Stimulated activated naive CD8-positive, alpha-beta T cell treated with anti-CD3 and anti-CD28 coated beads, Interleukin-15, amount 100 ng/mL, for 72 hours (primary cell): Measurements from ENCODE around the gene FLG2.
"Not testable (repeated sequence)": the region's sequence is repeated elsewhere in the genome, so short reads cannot be mapped to it uniquely, and the experiment has no call there.

Source experiments
- ATAC-seq: fragments of 150-1000 bp; cut with Tn5 transposase; 2 replicates; pipeline ENCODE4 v1.10.0; 2021; ENCODE audit warnings: mild to moderate bottlenecking, moderate library complexity
- DNase-seq, 2 donors: peaks; one replicate each; pipeline ENCODE4 v3.0.0; 2021 to 2022
- H3K27ac Mint-ChIP-seq, 2 donors: one replicate each; pipeline ENCODE4 v1.8.0; 2022; ENCODE audit warnings: mild to moderate bottlenecking in 2 of 2, mixed read lengths in 2 of 2, moderate library complexity in 2 of 2
- H3K27me3 Mint-ChIP-seq: one replicate; pipeline ENCODE4 v1.8.0; 2022; ENCODE audit warnings: mixed read lengths
- H3K4me1 Mint-ChIP-seq: one replicate; pipeline ENCODE4 v1.8.0; 2022; ENCODE audit warnings: mild to moderate bottlenecking, mixed read lengths
- H3K4me3 Mint-ChIP-seq, 2 donors: one replicate each; pipeline ENCODE4 v1.8.0; 2022; ENCODE audit warnings: mild to moderate bottlenecking in 2 of 2, mixed read lengths in 2 of 2, moderate library complexity in 1 of 2
- H3K9me3 Mint-ChIP-seq, 2 donors: one replicate each; pipeline ENCODE4 v1.8.0; 2022; ENCODE audit warnings: mixed read lengths in 2 of 2

The FLG2 gene

DNA sequence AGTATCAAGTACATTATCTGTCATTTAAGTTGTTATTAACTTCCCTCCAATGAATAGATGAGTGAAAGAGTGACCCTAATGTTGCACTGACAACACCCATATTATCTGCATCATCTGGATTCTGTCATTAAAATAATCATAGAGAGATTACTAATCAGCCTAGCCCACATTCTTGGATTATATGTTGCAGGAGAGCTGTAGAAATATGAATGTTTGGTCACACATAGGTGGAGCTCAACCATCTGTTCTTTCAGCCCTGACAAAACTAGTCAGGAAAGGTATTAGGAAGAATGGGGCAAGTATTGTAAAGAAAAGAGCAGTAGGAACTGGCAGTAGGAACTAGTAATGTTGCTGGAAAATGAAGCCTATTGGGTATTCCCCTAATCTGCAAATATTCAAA, 15.4 kb downstream of the FLG2 start:
- no peak for ATAC-seq

DNA sequence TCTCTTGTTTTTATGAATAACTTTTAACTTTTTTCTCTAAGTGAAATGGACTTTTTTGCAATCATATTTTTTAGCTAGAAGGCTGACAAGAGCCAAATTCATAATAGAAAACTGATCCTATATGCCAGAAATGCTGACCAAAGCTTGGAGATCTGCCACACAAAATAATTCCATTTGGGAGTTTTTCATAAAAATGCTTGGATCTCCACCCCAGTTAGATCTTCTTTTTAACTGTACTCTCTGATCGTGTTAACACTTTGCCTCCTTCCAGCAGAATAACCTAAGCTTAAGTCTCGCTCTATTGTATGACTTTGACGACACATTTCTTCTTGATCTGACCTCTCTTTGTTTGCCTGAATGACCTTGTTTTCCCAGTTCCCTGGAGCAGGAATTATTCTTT, 16.8 kb downstream of the FLG2 start:
- Mint-ChIP-seq H3K4me1 (peaks cover 9% of the 10 kb centered on the region), H3K4me3 (no peak overlapping the region), H3K9me3 (no peaks in the 10 kb centered on the region), H3K27me3 (peaks cover 35% of the 10 kb centered on the region), H3K27ac (no peak overlapping the region)
- no peak for ATAC-seq
- DNase-seq = no peak

More for the DNA sequence above, 15.4 kb downstream of the FLG2 start:
- Mint-ChIP-seq H3K4me1 (peaks cover 9% of the 10 kb centered on the region), H3K9me3 (no peaks in the 10 kb centered on the region), H3K4me3 (no peak overlapping the region), H3K27me3 (peaks cover 34% of the 10 kb centered on the region), H3K27ac (peak overlapping the region in 1 of 2 donors; percentile 27)
- no peak for DNase-seq

DNA sequence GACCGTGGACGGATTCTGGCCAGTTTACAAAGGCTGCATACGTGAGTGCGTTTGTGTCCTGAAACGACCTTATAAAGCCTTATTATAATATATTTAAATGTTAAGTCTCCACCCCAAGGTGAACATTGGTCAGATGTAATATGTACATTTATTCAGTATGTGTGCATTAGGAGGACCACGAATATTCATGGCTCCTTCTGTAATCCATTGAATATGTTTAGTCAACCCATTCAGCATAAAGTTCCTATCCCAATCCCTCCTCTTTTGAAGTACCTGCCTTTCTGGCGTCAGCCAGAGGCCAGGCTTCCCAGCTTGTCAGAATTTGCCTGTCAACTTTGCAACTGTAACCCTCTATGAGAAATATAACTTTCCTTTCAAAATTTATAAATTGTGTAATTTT, 24.4 kb downstream of the FLG2 start:
- Mint-ChIP-seq H3K9me3 (no peaks in the 10 kb centered on the region), H3K4me3 (no peak overlapping the region), H3K27me3 (peaks cover 16% of the 10 kb centered on the region), H3K27ac (no peak overlapping the region), H3K4me1 (no peaks in the 10 kb centered on the region)
- ATAC-seq (no peak), DNase-seq (no peak)

DNA sequence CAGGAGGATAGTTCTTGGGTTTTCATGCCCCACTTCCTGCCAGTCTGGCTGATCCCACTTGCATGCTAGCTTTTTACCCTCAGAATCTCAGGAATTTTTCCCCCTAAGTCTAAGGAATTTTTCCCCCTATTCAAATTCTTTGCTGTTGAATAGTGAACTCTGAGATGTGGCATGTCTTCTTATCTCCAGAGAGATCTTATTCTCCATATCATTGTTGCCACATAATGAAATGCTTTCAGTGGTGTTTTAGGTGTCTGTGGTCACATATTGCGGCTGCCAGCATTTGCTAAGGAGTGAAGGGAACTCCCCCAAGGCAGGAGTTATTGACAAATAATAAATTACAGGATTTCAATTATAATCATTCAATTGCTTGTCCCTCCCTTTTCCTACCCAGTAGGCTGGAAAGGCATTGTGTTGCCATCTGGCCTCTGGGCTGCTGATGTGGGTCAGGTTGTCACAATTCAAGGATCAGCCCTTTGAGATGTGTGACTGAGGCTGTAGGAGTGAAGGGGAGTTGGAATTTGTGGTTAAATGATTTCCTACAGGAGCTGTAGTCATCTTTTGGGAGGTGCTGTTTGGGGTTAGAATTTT, 30.9 kb downstream of the FLG2 start:
- Mint-ChIP-seq H3K4me3 (no peak overlapping the region), H3K9me3 (no peaks in the 10 kb centered on the region), H3K27me3 (no peaks in the 10 kb centered on the region), H3K4me1 (no peaks in the 10 kb centered on the region), H3K27ac (no peak overlapping the region)
- DNase-seq (no peak), ATAC-seq (no peak)

DNA sequence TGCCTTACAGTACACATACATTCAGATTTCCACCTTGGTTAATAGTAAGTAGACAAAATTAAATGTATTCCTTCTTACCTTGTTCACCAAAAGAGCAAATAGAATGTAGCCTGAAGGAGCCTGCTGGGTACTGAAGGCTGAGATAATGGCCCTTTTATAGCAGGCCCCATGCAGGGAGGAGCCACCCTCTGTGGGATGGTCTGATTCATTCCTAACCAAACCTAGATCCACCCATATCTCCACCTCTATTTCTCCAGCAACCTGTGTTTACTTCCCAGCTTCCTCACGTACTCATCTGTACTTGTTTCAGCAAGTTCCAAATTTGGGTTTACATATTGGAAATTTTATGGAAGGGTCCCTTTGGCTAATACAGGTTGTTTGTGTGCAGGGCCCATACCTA, 34.7 kb downstream of the FLG2 start, which contains the start of gene FLG:
Gene FLG, minus strand, starts transcription at position 129 of the 400 bp plus-strand sequence. CDS start 9,783 bp downstream, outside the sequence.
- H3K27me3 Mint-ChIP-seq = no peaks in the 10 kb centered on the region
- H3K27ac Mint-ChIP-seq = no peak within 1 kb of the TSS
- no peaks in the 10 kb centered on the region for H3K9me3 Mint-ChIP-seq
- H3K4me1 Mint-ChIP-seq = no peaks in the 10 kb centered on the region
- DNase-seq (no peak), ATAC-seq (no peak)
- no peak within 1 kb of the TSS for H3K4me3 Mint-ChIP-seq

DNA sequence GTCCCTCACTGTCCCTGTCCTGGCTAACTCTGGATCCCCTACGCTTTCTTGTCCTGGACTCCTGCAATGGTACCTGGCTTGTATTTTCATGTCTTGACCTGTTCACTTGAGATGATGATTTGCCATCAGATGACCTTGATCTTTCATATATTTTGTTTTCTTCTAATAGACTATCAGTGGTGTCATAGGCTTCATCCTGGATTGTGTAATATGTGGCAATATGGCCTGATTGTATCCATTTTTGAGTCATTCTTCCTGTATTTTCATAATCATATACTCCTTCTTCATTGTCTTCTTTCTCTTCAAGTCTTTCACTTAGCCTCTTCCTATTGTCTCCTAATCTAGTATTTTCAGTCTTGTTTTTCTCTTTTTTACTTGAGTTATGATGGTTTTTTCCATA, 45.8 kb downstream of the FLG2 start:
- Mint-ChIP-seq H3K9me3 (peaks cover 17 to 37% of the 10 kb centered on the region in 2 donors), H3K27me3 (no peaks in the 10 kb centered on the region), H3K27ac (no peak overlapping the region), H3K4me1 (no peaks in the 10 kb centered on the region), H3K4me3 (no peak overlapping the region)
- ATAC-seq (no peak), DNase-seq (no peak)

DNA sequence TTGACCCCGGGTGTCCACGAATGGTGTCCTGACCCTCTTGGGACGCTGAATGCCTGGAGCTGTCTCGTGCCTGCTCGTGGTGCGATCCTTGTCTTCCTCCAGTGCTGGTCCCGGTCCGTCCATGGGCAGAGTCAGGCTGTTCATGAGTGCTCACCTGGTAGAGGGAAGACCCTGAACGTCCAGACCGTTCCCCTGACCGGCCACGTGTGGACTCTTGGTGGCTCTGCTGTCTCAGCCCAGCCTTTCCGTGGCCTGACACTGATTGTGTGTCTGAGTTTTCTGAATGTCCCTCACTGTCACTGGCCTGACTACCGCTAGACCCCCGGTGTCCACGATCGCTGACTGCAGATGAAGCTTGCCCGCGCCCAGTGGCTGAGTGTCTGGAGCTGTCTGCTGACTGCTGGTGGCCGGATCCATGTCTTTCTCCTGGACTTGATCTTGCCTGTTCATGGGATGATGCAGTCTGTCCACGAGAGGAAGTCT, 46.4 kb downstream of the FLG2 start:
- H3K27me3 Mint-ChIP-seq = no peaks in the 10 kb centered on the region
- H3K9me3 Mint-ChIP-seq = peaks cover 22 to 43% of the 10 kb centered on the region in 2 donors
- H3K4me1 Mint-ChIP-seq = no peaks in the 10 kb centered on the region
- H3K4me3 Mint-ChIP-seq = no peak overlapping the region
- no peak for ATAC-seq
- no peak overlapping the region for H3K27ac Mint-ChIP-seq
- no peak for DNase-seq

DNA sequence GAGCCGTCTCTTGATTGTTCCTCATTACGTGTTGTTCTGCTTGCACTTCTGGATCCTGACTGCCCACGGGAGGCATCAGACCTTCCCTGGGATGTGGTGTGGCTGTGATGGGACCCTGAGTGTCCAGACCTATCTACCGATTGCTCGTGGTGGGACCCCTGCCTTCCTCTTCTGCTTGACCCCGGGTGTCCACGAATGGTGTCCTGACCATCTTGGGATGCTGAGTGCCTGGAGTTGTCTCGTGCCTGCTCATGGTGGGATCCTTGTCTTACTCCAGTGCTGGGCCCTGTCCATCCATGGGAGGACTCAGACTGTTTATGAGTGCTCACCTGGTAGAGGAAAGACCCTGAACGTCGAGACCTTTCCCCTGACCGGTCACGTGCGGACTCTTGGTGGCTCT, 47.6 kb downstream of the FLG2 start:
- Mint-ChIP-seq H3K9me3 (peaks cover 23 to 55% of the 10 kb centered on the region in 2 donors), H3K27ac (peak overlapping the region in 1 of 2 donors; percentile 80)
- not testable (repeated sequence) for DNase-seq, H3K27me3 Mint-ChIP-seq, ATAC-seq, H3K4me1 Mint-ChIP-seq, H3K4me3 Mint-ChIP-seq

DNA sequence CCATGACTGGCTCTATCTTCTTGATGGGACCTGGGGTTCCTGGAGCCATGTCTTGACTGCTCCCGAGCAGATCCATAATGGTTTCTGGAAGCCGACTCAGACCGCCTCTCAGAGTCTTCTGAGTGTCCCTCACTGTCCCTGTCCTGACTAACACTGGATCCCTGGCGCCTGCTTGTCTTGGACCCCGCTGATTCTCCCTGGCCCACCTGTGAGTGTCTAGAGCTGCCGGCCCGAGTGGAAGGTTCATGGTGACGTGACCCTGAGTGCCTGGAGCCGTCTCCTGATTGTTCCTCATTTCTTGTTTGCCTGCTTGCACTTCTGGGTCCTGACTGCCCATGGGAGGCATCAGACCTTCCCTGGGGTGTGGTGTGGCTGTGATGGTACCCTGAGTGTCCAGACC, 49.9 kb downstream of the FLG2 start:
- no peak overlapping the region for H3K4me3 Mint-ChIP-seq
- H3K9me3 Mint-ChIP-seq = peaks cover 23 to 57% of the 10 kb centered on the region in 2 donors
- ATAC-seq (no peak), DNase-seq (no peak)
- peak overlapping the region in 1 of 2 donors; percentile 48 for H3K27ac Mint-ChIP-seq
- no peaks in the 10 kb centered on the region for H3K4me1 Mint-ChIP-seq
- no peaks in the 10 kb centered on the region for H3K27me3 Mint-ChIP-seq

DNA sequence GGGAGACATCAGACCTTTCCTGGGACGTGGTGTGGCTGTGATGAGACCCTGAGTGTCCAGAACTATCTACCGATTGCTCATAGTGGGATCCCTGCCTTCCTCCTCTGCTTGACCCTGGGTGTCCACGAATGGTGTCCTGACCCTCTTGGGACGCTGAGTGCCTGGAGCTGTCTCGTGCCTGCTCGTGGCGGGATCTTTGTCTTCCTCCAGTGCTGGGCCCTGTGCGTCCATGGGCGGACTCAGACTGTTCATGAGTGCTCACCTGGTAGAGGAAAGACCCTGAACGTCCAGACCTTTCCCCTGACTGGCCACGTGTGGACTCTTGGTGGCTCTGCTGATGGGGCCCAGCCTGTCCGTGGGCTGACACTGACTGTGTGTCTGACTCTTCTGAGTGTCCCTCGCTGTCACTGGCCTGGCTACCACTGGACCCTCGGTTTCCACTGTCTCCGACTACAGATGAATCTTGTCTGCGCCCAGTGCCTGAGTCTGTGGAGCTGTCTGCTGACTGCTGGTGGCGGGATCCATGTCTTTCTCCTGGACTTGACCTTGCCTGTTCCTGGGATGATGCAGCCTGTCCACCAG, 50.4 kb downstream of the FLG2 start:
- not testable (repeated sequence) for H3K27ac Mint-ChIP-seq, H3K27me3 Mint-ChIP-seq, H3K4me3 Mint-ChIP-seq, H3K4me1 Mint-ChIP-seq, DNase-seq, ATAC-seq
- H3K9me3 Mint-ChIP-seq = peaks cover 22 to 63% of the 10 kb centered on the region in 2 donors

DNA sequence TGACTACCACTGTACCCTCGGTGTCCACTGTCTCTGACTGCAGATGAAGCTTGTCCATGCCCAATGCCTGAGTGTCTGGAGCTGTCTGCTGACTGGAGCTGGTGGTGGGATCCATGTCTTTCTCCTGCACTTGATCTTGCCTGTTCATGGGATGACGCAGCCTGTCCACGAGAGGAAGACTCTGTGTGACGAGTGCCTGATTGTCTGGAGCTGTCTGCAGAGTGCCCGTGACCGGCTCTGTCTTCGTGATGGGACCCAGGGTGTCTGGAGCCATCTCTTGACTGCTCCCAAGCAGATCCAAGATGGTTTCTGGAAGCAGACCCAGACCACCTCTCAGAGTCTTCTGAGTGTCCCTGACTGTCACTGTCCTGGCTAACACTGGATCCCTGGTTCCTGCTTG, 51.0 kb downstream of the FLG2 start:
- H3K9me3 Mint-ChIP-seq = peaks cover 15 to 69% of the 10 kb centered on the region in 2 donors
- not testable (repeated sequence) for H3K4me3 Mint-ChIP-seq, H3K4me1 Mint-ChIP-seq, H3K27ac Mint-ChIP-seq, DNase-seq, ATAC-seq, H3K27me3 Mint-ChIP-seq

DNA sequence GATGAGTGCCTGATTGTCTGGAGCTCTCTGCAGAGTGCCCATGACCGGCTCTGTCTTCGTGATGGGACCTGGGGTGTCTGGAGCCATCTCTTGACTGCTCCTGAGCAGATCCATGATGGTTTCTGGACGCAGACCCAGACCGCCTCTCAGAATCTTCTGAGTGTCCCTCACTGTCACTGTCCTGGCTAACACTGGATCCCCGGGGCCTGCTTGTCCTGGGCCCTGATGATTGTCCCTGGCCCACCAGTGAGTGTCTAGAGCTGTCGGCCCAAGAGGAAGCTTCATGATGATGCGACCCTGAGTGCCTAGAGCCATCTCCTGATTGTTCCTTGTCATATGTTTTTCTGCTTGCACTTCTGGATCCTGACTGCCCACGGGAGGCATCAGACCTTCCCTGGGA, 51.8 kb downstream of the FLG2 start:
- H3K9me3 Mint-ChIP-seq = peaks cover 14 to 75% of the 10 kb centered on the region in 2 donors
- not testable (repeated sequence) for DNase-seq, H3K4me1 Mint-ChIP-seq, ATAC-seq, H3K4me3 Mint-ChIP-seq, H3K27me3 Mint-ChIP-seq
- H3K27ac Mint-ChIP-seq = peak overlapping the region in 1 of 2 donors; percentile 55

DNA sequence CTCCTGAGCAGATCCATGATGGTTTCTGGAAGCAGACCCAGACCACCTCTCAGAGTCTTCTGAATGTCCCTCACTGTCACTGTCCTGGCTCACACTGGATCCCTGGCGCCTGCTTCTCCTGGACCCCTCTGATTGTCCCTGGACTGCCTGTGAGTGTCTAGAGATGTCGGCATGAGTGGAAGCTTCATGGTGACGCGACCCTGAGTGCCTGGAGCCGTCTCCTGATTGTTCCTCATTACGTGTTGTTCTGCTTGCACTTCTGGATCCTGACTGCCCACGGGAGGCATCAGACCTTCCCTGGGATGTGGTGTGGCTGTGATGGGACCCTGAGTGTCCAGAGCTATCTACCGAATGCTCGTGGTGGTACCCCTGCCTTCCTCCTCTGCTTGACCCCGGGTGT, 53.7 kb downstream of the FLG2 start:
- DNase-seq, H3K4me3 Mint-ChIP-seq, H3K27me3 Mint-ChIP-seq, ATAC-seq, H3K27ac Mint-ChIP-seq, H3K4me1 Mint-ChIP-seq: not testable (repeated sequence)
- H3K9me3 Mint-ChIP-seq = peaks cover 11 to 61% of the 10 kb centered on the region in 2 donors

DNA sequence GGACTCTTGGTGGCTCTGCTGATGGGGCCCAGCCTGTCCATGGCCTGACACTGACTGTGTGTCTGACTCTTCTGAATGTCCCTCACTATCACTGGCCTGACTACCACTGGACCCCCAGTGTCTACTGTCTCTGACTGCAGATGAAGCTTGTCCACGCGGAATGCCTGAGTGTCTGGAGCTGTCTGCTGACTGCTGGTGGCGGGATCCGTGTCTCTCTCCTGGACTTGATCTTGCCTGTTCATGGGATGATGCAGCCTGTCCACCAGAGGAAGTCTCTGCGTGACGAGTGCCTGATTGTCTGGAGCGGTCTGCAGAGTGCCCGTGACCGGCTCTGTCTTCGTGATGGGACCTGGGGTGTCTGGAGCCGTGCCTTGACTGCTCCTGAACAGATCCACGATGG, 55.0 kb downstream of the FLG2 start:
- not testable (repeated sequence) for ATAC-seq, DNase-seq, H3K27me3 Mint-ChIP-seq, H3K27ac Mint-ChIP-seq, H3K4me1 Mint-ChIP-seq, H3K4me3 Mint-ChIP-seq
- peaks cover 10 to 47% of the 10 kb centered on the region in 2 donors for H3K9me3 Mint-ChIP-seq

DNA sequence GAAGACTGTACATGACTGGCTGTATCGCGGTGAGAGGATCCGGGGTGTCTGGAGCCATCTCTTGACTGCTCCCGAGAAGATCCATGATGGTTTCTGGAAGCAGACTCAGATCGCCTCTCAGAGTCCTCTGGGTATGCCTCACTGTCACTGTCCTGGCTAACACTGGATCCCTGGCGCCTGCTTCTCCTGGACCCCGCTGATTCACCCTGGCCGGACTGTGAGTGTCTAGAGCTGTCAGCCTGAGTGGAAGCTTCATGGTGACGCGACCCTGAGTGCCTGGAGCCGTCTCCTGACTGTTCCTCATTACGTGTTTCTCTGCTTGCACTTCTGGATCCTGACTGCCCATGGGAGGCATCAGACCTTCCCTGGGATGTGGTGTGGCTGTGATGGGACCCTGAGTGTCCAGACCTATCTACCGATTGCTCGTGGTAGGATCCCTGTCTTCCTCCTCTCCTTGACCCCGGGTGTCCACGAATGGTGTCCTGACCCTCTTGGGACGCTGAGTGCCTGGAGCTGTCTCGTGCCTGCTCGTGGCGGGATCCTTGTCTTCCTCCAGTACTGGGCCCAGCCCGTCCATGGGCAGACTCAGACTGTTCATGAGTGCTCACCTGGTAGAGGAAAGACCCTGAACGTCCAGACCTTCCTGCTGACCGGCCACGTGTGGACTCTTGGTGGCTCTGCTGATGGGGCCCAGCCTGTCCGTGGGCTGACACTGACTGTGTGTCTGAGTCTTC, 56.5 kb downstream of the FLG2 start:
- H3K9me3 Mint-ChIP-seq = peaks cover under 1 to 32% of the 10 kb centered on the region in 2 donors
- not testable (repeated sequence) for H3K4me3 Mint-ChIP-seq, ATAC-seq, H3K27me3 Mint-ChIP-seq, H3K27ac Mint-ChIP-seq, DNase-seq, H3K4me1 Mint-ChIP-seq
